Liver (tissue), 3 donors: ENCODE measurements around the gene LRRC10B.

Experiments
- EGR1 ChIP-seq, 2 donors: IDR thresholded peaks; 2 replicates each; pipeline ENCODE4 v1.6.1; 2016 to 2018; ENCODE audit warnings: antibody characterized with exemption in 2 of 2, low read depth in 2 of 2
- HNF4A ChIP-seq, 2 donors: conservative IDR thresholded peaks; 2 replicates each; pipeline ENCODE4 v1.6.1; 2016; ENCODE audit warnings: antibody characterized with exemption in 2 of 2, mild to moderate bottlenecking in 2 of 2
- HNF4G ChIP-seq: IDR thresholded peaks from 2 replicates; pipeline ENCODE4 v1.6.1; 2016; ENCODE audit warnings: antibody characterized with exemption
- JUND ChIP-seq, 2 donors: IDR thresholded peaks; 2 replicates each; pipeline ENCODE4 v1.6.1; 2016; ENCODE audit warnings: antibody characterized with exemption in 2 of 2
- RAD21 ChIP-seq, 2 donors: IDR thresholded peaks; 2 replicates each; pipeline ENCODE4 v1.6.1; 2016; ENCODE audit warnings: antibody characterized with exemption in 2 of 2, mild to moderate bottlenecking in 2 of 2
- RXRA ChIP-seq, 2 donors: IDR thresholded peaks; 2 replicates each; pipeline ENCODE4 v1.6.1; 2017 to 2018; ENCODE audit warnings: antibody characterized with exemption in 2 of 2, mild to moderate bottlenecking in 1 of 2
- YY1 ChIP-seq: IDR thresholded peaks from 2 replicates; pipeline ENCODE4 v1.6.1; 2016; ENCODE audit warnings: antibody characterized with exemption, mild to moderate bottlenecking
- TF ChIP-seq, protein P1 (sequence below): IDR thresholded peaks from 2 replicates; pipeline ENCODE4 v1.6.1; 2016; ENCODE audit warnings: antibody characterized with exemption
- TF ChIP-seq, protein P2 (sequence below): fragments of 150-350 bp; IDR thresholded peaks from 2 replicates; pipeline ENCODE4 v1.5.1; 2017; ENCODE audit warnings: improper control_type of control experiment, low read depth, low read length; ENCODE audit not compliant: missing input control
- TF ChIP-seq, protein P3 (sequence below): IDR thresholded peaks from 2 replicates; pipeline ENCODE4 v1.6.1; 2016; ENCODE audit warnings: antibody characterized with exemption, mild to moderate bottlenecking
- TF ChIP-seq, protein P4 (sequence below): IDR thresholded peaks from 2 replicates; pipeline ENCODE4 v1.6.1; 2016; ENCODE audit warnings: antibody characterized with exemption
- TF ChIP-seq, protein P5 (sequence below): IDR thresholded peaks from 2 replicates; pipeline ENCODE4 v1.6.1; 2016; ENCODE audit warnings: antibody characterized with exemption
- donor health status: healthy.
- donor health status: healthy.

DNA sequence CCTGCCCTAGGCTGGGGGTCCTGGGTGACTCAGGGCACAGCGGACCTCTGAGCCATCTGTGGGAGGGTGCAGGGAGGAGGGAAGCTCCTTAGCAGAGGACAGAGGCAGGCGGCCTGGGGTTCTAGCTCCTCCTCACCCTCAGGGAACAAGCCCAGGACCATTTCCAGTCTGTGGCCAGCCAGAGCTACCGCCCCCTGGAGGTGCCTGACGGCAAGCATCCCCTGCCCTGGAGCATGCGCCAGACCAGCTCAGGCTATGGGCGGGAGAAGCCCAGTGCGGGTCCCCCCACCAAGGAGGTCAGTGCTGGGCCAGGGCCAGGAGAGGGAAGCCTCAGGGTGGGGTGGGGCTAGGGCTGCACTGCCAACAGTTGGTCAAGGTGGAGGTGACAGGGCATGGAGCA lies 26.0 kb upstream of the LRRC10B start:
- TF ChIP-seq RXRA (IDR thresholded peaks at IDR 0.05) (no peak), HNF4A (conservative IDR thresholded peaks at IDR 0.05) (no peak), HNF4G (no peak), YY1 (no peak), RAD21 (IDR thresholded peaks at IDR 0.05) (peak in 1 of 2 donors; percentile 46), EGR1 (IDR thresholded peaks at IDR 0.05; ENCODE audit: low read depth in 2 of 2) (no peak), JUND (IDR thresholded peaks at IDR 0.05) (no peak)
- TF ChIP-seq, protein P1, sequence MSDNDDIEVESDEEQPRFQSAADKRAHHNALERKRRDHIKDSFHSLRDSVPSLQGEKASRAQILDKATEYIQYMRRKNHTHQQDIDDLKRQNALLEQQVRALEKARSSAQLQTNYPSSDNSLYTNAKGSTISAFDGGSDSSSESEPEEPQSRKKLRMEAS, result no peak
- TF ChIP-seq, protein P2, sequence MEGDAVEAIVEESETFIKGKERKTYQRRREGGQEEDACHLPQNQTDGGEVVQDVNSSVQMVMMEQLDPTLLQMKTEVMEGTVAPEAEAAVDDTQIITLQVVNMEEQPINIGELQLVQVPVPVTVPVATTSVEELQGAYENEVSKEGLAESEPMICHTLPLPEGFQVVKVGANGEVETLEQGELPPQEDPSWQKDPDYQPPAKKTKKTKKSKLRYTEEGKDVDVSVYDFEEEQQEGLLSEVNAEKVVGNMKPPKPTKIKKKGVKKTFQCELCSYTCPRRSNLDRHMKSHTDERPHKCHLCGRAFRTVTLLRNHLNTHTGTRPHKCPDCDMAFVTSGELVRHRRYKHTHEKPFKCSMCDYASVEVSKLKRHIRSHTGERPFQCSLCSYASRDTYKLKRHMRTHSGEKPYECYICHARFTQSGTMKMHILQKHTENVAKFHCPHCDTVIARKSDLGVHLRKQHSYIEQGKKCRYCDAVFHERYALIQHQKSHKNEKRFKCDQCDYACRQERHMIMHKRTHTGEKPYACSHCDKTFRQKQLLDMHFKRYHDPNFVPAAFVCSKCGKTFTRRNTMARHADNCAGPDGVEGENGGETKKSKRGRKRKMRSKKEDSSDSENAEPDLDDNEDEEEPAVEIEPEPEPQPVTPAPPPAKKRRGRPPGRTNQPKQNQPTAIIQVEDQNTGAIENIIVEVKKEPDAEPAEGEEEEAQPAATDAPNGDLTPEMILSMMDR, result peak; percentile 30
- TF ChIP-seq, protein P3, sequence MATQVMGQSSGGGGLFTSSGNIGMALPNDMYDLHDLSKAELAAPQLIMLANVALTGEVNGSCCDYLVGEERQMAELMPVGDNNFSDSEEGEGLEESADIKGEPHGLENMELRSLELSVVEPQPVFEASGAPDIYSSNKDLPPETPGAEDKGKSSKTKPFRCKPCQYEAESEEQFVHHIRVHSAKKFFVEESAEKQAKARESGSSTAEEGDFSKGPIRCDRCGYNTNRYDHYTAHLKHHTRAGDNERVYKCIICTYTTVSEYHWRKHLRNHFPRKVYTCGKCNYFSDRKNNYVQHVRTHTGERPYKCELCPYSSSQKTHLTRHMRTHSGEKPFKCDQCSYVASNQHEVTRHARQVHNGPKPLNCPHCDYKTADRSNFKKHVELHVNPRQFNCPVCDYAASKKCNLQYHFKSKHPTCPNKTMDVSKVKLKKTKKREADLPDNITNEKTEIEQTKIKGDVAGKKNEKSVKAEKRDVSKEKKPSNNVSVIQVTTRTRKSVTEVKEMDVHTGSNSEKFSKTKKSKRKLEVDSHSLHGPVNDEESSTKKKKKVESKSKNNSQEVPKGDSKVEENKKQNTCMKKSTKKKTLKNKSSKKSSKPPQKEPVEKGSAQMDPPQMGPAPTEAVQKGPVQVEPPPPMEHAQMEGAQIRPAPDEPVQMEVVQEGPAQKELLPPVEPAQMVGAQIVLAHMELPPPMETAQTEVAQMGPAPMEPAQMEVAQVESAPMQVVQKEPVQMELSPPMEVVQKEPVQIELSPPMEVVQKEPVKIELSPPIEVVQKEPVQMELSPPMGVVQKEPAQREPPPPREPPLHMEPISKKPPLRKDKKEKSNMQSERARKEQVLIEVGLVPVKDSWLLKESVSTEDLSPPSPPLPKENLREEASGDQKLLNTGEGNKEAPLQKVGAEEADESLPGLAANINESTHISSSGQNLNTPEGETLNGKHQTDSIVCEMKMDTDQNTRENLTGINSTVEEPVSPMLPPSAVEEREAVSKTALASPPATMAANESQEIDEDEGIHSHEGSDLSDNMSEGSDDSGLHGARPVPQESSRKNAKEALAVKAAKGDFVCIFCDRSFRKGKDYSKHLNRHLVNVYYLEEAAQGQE, result no peak
- TF ChIP-seq, protein P4, sequence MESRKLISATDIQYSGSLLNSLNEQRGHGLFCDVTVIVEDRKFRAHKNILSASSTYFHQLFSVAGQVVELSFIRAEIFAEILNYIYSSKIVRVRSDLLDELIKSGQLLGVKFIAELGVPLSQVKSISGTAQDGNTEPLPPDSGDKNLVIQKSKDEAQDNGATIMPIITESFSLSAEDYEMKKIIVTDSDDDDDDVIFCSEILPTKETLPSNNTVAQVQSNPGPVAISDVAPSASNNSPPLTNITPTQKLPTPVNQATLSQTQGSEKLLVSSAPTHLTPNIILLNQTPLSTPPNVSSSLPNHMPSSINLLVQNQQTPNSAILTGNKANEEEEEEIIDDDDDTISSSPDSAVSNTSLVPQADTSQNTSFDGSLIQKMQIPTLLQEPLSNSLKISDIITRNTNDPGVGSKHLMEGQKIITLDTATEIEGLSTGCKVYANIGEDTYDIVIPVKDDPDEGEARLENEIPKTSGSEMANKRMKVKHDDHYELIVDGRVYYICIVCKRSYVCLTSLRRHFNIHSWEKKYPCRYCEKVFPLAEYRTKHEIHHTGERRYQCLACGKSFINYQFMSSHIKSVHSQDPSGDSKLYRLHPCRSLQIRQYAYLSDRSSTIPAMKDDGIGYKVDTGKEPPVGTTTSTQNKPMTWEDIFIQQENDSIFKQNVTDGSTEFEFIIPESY, result no peak
- TF ChIP-seq, protein P5, sequence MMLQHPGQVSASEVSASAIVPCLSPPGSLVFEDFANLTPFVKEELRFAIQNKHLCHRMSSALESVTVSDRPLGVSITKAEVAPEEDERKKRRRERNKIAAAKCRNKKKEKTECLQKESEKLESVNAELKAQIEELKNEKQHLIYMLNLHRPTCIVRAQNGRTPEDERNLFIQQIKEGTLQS, result no peak
